ENCODE data around the gene DIS3L2.

DIS3L2 gene

GRCh38 chr2:231920795-231921194 is 40.7 kb upstream of the DIS3L2 start:
- no peak for TF ChIP-seq TSHZ2 (CRISPR knock-in tag; IDR thresholded peaks at IDR 0.05)
- no peak for TF ChIP-seq GLIS3 (CRISPR knock-in tag; IDR thresholded peaks at IDR 0.05)
- TF ChIP-seq CREB5 (CRISPR knock-in tag; IDR thresholded peaks at IDR 0.05; ENCODE audit: low read depth), result no peak
- TF ChIP-seq ARNTL (CRISPR knock-in tag; IDR thresholded peaks at IDR 0.05; ENCODE audit: borderline replicate concordance, low read depth), result no peak
- TF ChIP-seq CSDC2 (CRISPR knock-in tag; IDR thresholded peaks at IDR 0.05), result no peak
- TF ChIP-seq ZFP30 (CRISPR knock-in tag; IDR thresholded peaks at IDR 0.05), result no peak
- no peak for TF ChIP-seq SNAI2 (CRISPR knock-in tag; IDR thresholded peaks at IDR 0.05)
- no peak for TF ChIP-seq OSR1 (CRISPR knock-in tag; IDR thresholded peaks at IDR 0.05)
- TF ChIP-seq PPARA (CRISPR knock-in tag; IDR thresholded peaks at IDR 0.05; ENCODE audit: borderline replicate concordance), result no peak
- no peak for TF ChIP-seq POU6F1 (CRISPR knock-in tag; IDR thresholded peaks at IDR 0.05; ENCODE audit: borderline replicate concordance, low read depth)
- no peak for TF ChIP-seq BACH2 (CRISPR knock-in tag; IDR thresholded peaks at IDR 0.05; ENCODE audit: borderline replicate concordance)
- TF ChIP-seq ZNF8 (CRISPR knock-in tag; IDR thresholded peaks at IDR 0.05), result no peak
- no peak for TF ChIP-seq CSRNP3 (CRISPR knock-in tag; IDR thresholded peaks at IDR 0.05)
- TF ChIP-seq TOX (CRISPR knock-in tag; IDR thresholded peaks at IDR 0.05; ENCODE audit: borderline replicate concordance), result no peak
- no peak for TF ChIP-seq ISL1 (CRISPR knock-in tag; IDR thresholded peaks at IDR 0.05)
- TF ChIP-seq ZC3H10 (CRISPR knock-in tag; IDR thresholded peaks at IDR 0.05), result no peak
- no peak for TF ChIP-seq ZNF70 (CRISPR knock-in tag; IDR thresholded peaks at IDR 0.05)
- TF ChIP-seq RARB (CRISPR knock-in tag; IDR thresholded peaks at IDR 0.05), result no peak
- no peak for TF ChIP-seq ESRRG (CRISPR knock-in tag; IDR thresholded peaks at IDR 0.05)
- TF ChIP-seq ZFP3 (CRISPR knock-in tag; IDR thresholded peaks at IDR 0.05), result no peak
- ATAC-seq, result no peak

- ATAC-seq, result no peak
- TF ChIP-seq GLIS3 (CRISPR knock-in tag; IDR thresholded peaks at IDR 0.05), result no peak
- no peak for TF ChIP-seq PPARA (CRISPR knock-in tag; IDR thresholded peaks at IDR 0.05; ENCODE audit: borderline replicate concordance)
- TF ChIP-seq SNAI2 (CRISPR knock-in tag; IDR thresholded peaks at IDR 0.05), result no peak
- no peak for TF ChIP-seq POU6F1 (CRISPR knock-in tag; IDR thresholded peaks at IDR 0.05; ENCODE audit: borderline replicate concordance, low read depth)
- no peak for TF ChIP-seq ZNF565 (CRISPR knock-in tag; conservative IDR thresholded peaks at IDR 0.05; ENCODE audit: low read depth)
- TF ChIP-seq CSDC2 (CRISPR knock-in tag; IDR thresholded peaks at IDR 0.05), result no peak
- no peak for TF ChIP-seq ZNF70 (CRISPR knock-in tag; IDR thresholded peaks at IDR 0.05)
- TF ChIP-seq PATZ1 (CRISPR knock-in tag; IDR thresholded peaks at IDR 0.05; ENCODE audit: borderline replicate concordance), result no peak
- no peak for TF ChIP-seq TCF4 (CRISPR knock-in tag; IDR thresholded peaks at IDR 0.05; ENCODE audit: borderline replicate concordance)
These were observed 39.1 kb upstream of the DIS3L2 start for GRCh38 chr2:231922311-231923009.

All from SK-N-SH treated with all-trans-retinoic acid at 6 μM for 48 hours (cell line).